ENCODE data around the gene OGFR.

Gene OGFR

DNA sequence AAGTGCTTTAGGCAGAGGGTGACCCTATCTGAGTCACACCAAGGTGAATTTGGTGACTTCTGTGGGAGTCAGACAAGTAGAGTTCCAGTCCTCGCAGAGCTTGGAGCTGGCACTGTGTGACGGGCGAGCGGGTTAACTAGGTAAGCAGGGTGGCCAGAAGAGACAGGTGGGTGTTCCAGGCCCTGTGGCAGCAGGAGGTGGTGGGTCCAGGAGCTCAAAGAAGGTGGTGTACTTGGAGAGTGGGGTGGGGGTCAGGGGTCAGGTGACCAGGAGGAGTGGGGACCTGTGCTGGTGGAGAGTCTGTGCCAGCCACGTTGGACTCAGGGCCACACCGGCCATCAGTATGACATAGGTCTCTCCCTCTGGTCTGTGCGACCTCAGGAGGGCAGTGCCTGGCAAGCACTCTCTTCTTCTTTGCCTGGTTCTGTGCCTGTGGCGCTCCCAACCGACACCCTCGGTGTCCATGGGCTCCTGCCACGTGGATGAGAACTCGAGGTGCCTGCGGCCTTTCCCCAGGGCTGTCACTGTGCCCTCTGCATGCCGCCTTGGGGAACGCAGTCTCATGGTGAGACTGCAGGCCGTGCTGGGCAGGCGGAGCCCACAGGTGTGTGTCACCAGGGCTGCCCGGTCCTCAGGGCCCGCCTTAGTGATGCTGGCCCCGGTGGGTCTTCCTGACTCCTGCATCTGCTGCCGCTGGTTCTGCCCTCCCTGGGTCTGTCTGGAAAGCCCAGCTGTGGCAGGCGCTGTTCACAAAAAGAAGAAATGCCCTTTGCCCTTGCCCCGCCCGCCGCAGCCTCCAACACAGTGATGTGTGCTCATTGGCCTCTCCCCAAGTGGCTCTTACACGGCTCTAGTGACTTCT, 6.7 kb upstream of the OGFR start:
- no peak for TF ChIP-seq BHLHE40 (IDR thresholded peaks at IDR 0.05; ENCODE audit: borderline replicate concordance)
- TF ChIP-seq NFRKB (IDR thresholded peaks at IDR 0.05): no peak
- TF ChIP-seq SUZ12 (IDR thresholded peaks at IDR 0.05): no peak
- TF ChIP-seq HDGF (IDR thresholded peaks at IDR 0.05; ENCODE audit: borderline replicate concordance): no peak
- TF ChIP-seq TARDBP (IDR thresholded peaks at IDR 0.05): no peak
- TF ChIP-seq FOXA1 (IDR thresholded peaks at IDR 0.05): no peak
- no peak for TF ChIP-seq L3MBTL2 (conservative IDR thresholded peaks at IDR 0.05)
- ChIA-PET CTCF (no interaction called here), POLR2A (no interaction called here)
- no peak for DNase-seq (ENCODE audit: extremely low spot score)

DNA sequence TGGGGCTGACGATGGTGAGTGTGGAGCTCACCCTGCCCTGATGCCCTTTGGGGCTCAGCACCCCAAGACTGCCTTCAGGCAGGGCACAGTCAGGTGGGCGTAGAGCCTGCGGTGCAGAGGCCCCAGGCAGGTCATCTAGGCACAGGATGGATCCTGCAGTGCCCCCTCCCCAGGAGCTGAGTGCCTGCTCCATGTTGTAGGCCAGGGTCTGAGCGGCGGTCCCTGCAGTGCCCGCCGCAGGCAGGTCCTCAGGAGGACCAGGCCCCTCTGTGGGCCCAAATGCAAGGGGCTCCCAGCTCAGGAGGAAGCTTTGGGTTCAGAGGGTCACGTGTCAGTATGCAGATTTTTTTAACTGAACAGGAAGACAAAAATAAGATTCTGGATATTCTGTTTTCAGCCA, 5.6 kb upstream of the OGFR start:
- DNase-seq (ENCODE audit: extremely low spot score): no peak
- CTCF ChIA-PET: no interaction called here
- POLR2A ChIA-PET: no interaction called here
- no peak for TF ChIP-seq LEF1 (IDR thresholded peaks at IDR 0.05; ENCODE audit: borderline replicate concordance)
- TF ChIP-seq BHLHE40 (IDR thresholded peaks at IDR 0.05; ENCODE audit: borderline replicate concordance): no peak
- TF ChIP-seq HDGF (IDR thresholded peaks at IDR 0.05; ENCODE audit: borderline replicate concordance): no peak
- TF ChIP-seq NFRKB (IDR thresholded peaks at IDR 0.05): no peak
- TF ChIP-seq FOXA1 (IDR thresholded peaks at IDR 0.05): no peak
- no peak for TF ChIP-seq ELF4 (IDR thresholded peaks at IDR 0.05)
- TF ChIP-seq FOXM1 (IDR thresholded peaks at IDR 0.05; ENCODE audit: borderline replicate concordance): no peak
- TF ChIP-seq SP1 (IDR thresholded peaks at IDR 0.05): no peak
- TF ChIP-seq, protein P1, sequence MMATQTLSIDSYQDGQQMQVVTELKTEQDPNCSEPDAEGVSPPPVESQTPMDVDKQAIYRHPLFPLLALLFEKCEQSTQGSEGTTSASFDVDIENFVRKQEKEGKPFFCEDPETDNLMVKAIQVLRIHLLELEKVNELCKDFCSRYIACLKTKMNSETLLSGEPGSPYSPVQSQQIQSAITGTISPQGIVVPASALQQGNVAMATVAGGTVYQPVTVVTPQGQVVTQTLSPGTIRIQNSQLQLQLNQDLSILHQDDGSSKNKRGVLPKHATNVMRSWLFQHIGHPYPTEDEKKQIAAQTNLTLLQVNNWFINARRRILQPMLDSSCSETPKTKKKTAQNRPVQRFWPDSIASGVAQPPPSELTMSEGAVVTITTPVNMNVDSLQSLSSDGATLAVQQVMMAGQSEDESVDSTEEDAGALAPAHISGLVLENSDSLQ (IDR thresholded peaks at IDR 0.05): no peak
- TF ChIP-seq TARDBP (IDR thresholded peaks at IDR 0.05): no peak
- TF ChIP-seq ARNT (IDR thresholded peaks at IDR 0.05): no peak
- TF ChIP-seq SUZ12 (IDR thresholded peaks at IDR 0.05): no peak
- no peak for TF ChIP-seq ZNF384 (IDR thresholded peaks at IDR 0.05)
- no peak for TF ChIP-seq L3MBTL2 (conservative IDR thresholded peaks at IDR 0.05)

DNA sequence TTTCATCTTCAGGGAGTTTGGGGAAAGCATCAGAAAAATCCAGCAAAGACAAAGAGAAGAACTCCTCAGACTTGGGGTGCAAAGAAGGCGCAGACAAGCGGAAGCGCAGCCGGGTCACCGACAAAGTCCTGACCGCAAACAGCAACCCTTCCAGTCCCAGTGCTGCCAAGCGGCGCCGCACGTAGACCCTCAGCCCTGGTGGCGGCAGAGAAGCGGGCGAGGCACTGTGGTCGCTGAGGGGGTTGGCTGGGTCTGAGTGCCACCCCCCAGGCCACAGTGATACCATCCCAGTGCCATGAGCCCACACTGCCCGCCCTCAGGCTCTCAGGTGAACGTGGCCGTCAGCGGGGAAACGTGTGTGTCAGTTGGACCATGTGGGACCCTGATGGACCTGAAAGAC, 5.2 kb upstream of the OGFR start:
- ChIA-PET CTCF (no interaction called here), POLR2A (no interaction called here)
- TF ChIP-seq HDGF (IDR thresholded peaks at IDR 0.05; ENCODE audit: borderline replicate concordance) (no peak), SUZ12 (IDR thresholded peaks at IDR 0.05) (no peak), BHLHE40 (IDR thresholded peaks at IDR 0.05; ENCODE audit: borderline replicate concordance) (no peak), ZNF384 (IDR thresholded peaks at IDR 0.05) (no peak), SP1 (IDR thresholded peaks at IDR 0.05) (no peak), NFRKB (IDR thresholded peaks at IDR 0.05) (no peak), ARNT (IDR thresholded peaks at IDR 0.05) (no peak), FOXM1 (IDR thresholded peaks at IDR 0.05; ENCODE audit: borderline replicate concordance) (no peak)
- no peak for DNase-seq (ENCODE audit: extremely low spot score)

DNA sequence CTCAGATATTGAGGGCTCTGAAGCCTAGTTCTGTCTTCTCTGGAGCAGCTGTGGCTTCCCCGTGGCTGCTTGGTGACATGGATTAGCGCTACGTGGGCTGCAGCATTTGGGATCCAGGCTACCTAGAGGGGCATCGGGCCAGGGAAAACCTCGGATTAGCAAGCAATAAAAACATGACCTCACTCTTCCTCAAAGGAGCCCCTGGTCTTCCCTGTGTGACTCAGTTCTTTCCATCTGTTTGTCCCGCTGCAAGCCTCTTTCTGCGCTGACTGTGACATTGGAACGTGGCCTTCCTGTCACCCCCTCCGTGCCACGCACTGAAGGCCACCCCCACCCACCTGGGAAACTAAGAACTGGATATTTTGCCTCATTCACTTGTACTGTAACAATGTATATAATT, 4.8 kb upstream of the OGFR start:
- DNase-seq (ENCODE audit: extremely low spot score): no peak
- CTCF ChIA-PET: no interaction called here
- POLR2A ChIA-PET: interaction anchor here (1.3 kb wide), 1 partner anchor 15 kb away, joined by 3 read pairs; no protein-coding TSS in a partner anchor
- TF ChIP-seq CTBP1 (IDR thresholded peaks at IDR 0.05; ENCODE audit: borderline replicate concordance): no peak
- TF ChIP-seq TARDBP (IDR thresholded peaks at IDR 0.05): no peak
- no peak for TF ChIP-seq BHLHE40 (IDR thresholded peaks at IDR 0.05; ENCODE audit: borderline replicate concordance)
- no peak for TF ChIP-seq FOXA1 (IDR thresholded peaks at IDR 0.05)
- TF ChIP-seq NFRKB (IDR thresholded peaks at IDR 0.05): no peak
- no peak for TF ChIP-seq SP1 (IDR thresholded peaks at IDR 0.05)

DNA sequence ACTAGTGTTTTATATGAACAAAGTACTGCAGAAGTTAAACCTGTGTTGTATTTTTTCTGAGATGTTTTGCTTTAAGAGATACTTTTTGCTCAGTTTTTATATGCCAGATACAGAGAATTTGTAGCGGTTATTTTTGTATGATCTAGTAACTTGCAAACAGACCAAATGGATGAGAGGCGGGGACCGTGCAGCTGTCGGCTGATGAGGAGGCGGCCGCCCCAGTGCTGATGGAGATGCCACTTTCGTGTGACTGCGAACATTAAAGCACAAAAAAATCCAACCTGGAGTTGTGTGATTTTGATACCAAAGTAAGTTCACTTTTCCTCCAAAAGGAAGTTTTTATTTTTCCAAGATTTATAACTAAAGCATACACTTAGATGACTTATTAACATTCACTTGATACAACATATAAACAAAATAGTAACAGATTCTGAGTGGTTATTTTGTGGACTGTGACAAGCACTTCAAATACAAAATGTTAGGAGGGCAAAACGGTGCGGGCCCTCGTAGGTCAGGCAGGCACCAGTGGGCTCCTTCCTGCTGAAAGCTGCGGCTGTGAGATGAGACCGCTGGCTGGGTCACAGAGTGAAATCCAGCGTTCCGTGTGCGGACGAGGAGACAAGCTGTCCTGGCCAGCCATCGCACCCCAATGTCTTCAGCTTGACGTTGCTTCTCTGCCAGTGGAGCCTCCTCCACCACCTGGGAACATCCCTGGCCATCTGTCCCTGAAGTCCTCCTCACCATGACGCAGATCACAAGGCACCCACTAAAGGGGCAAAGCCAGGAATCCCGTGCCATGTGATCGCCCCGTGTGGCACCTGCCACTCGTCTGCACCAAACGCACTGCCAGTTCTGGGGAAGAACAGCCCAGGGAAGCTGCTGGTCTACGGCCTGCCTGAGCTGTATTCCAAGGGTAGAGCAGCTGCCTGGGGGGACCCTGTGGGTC, 4.0 kb upstream of the OGFR start:
- POLR2A ChIA-PET: interaction anchor here (1.3 kb wide), 1 partner anchor 14 kb away, joined by 3 read pairs; no protein-coding TSS in a partner anchor
- no peak for DNase-seq (ENCODE audit: extremely low spot score)
- TF ChIP-seq ELF4 (IDR thresholded peaks at IDR 0.05): no peak
- TF ChIP-seq ARNT (IDR thresholded peaks at IDR 0.05): no peak
- TF ChIP-seq FOXM1 (IDR thresholded peaks at IDR 0.05; ENCODE audit: borderline replicate concordance): no peak
- TF ChIP-seq CTBP1 (IDR thresholded peaks at IDR 0.05; ENCODE audit: borderline replicate concordance): no peak
- no peak for TF ChIP-seq LEF1 (IDR thresholded peaks at IDR 0.05; ENCODE audit: borderline replicate concordance)
- TF ChIP-seq BHLHE40 (IDR thresholded peaks at IDR 0.05; ENCODE audit: borderline replicate concordance): no peak
- TF ChIP-seq, protein P1 (IDR thresholded peaks at IDR 0.05): no peak
- no peak for TF ChIP-seq HDGF (IDR thresholded peaks at IDR 0.05; ENCODE audit: borderline replicate concordance)
- no peak for TF ChIP-seq TARDBP (IDR thresholded peaks at IDR 0.05)
- TF ChIP-seq ZNF384 (IDR thresholded peaks at IDR 0.05): no peak
- TF ChIP-seq NFRKB (IDR thresholded peaks at IDR 0.05): no peak
- no peak for TF ChIP-seq L3MBTL2 (conservative IDR thresholded peaks at IDR 0.05)
- no peak for TF ChIP-seq FOXA1 (IDR thresholded peaks at IDR 0.05)
- TF ChIP-seq FOXK2 (IDR thresholded peaks at IDR 0.05): no peak
- CTCF ChIA-PET: no interaction called here

DNA sequence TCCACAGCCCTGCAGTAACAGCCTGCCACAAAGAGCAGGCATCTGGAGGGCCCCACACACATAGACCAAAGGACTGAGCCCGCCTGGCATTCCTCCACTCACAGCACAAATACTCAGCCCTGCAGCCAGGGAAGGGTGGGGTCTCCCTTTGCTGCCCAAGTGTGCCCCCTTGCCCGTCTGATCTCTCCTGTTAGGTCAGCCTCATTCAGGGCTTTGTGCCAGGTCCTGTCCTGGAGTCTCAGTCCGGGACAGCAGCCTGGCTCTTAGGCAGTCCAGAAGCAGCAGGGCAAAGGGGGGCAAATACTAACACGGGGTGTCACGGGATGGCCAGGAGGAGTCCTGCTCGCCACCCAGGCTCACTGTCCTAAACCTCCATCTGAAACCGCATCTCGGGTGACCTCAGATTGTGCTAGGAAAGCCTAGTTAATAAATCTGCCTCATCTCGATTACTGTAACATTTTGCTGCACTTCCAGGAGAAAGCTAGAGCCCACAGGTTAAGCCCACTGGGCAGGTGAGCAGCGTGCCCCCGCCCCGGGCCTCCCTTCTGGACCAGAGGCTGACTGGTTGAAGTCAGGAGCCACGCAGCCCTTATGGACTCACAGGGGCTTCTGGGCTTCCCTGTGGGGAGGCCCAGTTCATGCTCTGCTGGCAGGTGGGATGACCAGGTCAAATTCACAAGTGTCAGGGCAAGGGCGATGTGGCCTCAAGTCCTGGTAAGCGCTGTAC, 3.2 kb upstream of the OGFR start:
- POLR2A ChIA-PET: no interaction called here
- TF ChIP-seq CTBP1 (IDR thresholded peaks at IDR 0.05; ENCODE audit: borderline replicate concordance): no peak
- no peak for TF ChIP-seq FOXA1 (IDR thresholded peaks at IDR 0.05)
- TF ChIP-seq ELF4 (IDR thresholded peaks at IDR 0.05): no peak
- no peak for TF ChIP-seq LEF1 (IDR thresholded peaks at IDR 0.05; ENCODE audit: borderline replicate concordance)
- TF ChIP-seq SP1 (IDR thresholded peaks at IDR 0.05): no peak
- TF ChIP-seq FOXK2 (IDR thresholded peaks at IDR 0.05): no peak
- TF ChIP-seq, protein P1 (IDR thresholded peaks at IDR 0.05): no peak
- no peak for TF ChIP-seq ARNT (IDR thresholded peaks at IDR 0.05)
- no peak for TF ChIP-seq NFRKB (IDR thresholded peaks at IDR 0.05)
- no peak for TF ChIP-seq BHLHE40 (IDR thresholded peaks at IDR 0.05; ENCODE audit: borderline replicate concordance)
- TF ChIP-seq TARDBP (IDR thresholded peaks at IDR 0.05): no peak
- TF ChIP-seq ZNF384 (IDR thresholded peaks at IDR 0.05): no peak
- no peak for TF ChIP-seq HDGF (IDR thresholded peaks at IDR 0.05; ENCODE audit: borderline replicate concordance)
- TF ChIP-seq SUZ12 (IDR thresholded peaks at IDR 0.05): no peak
- no peak for TF ChIP-seq L3MBTL2 (conservative IDR thresholded peaks at IDR 0.05)
- no peak for TF ChIP-seq FOXM1 (IDR thresholded peaks at IDR 0.05; ENCODE audit: borderline replicate concordance)
- no peak for DNase-seq (ENCODE audit: extremely low spot score)
- CTCF ChIA-PET: no interaction called here

Measured in HEK293T (cell line).